Measurements from ENCODE around the gene C17orf78. TPM values are rescaled to one million over a fixed set of nuclear protein-coding genes. Genes with fewer than 3 reads are reported as not detected.

The C17orf78 gene
- total and polyA plus RNA-seq, 2 of the 13 experiments (the other 11 are each of a cell fraction or from before 2014, with no cell fraction given): not detected

DNA sequence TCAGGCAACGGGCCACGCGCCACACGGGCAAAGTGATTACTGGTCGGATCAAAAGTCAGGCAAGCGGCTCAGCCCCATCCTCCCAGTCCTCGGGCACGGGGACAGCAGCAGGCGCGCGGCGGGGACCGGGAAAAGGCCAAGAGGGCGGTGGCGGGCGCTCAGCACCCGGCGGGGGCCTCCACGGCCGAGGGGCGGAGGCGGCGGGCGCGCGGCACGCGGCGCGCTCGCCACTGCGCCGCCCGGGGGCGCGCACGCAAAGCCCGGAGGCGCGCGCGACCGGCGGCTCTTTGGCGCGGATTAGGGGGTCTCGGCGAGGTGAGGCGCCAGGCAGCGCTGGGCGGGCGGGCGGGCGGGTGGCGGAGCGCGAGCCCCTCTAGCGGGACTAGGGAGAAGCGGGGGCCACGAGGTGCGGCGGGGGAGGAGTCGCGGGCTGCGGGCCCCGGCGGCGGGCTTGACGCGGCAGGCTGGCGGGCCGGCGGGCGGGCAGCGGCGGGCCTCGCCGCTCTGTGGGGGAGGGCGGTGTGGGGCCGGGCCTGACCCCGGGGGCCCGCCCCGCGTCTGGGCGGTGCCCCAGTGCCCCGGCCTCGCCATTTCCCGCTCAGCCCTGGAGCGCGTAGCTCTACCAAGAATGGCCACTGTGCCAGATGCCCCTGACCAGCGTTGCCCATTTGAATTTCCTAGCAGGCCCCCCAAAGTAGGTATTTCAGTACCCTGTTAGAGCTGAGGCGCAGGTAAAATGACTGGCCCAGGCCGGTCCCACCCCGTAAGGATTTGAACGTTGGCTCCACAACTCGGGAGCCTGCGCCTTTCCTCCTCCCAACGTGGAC lies 31.1 kb downstream of the C17orf78 start, which contains the start of the genes ACACA and TADA2A (continued):
- TF ChIP-seq RNF2 (conservative IDR thresholded peaks at IDR 0.05; ENCODE audit: low read depth) (no peak; the same call in 1 of the 2 replicates), JUN (CRISPR knock-in tag; IDR thresholded peaks at IDR 0.05) (no peak), ZNF138 (CRISPR knock-in tag; IDR thresholded peaks at IDR 0.05; ENCODE audit: low read depth) (0 out of 2 replicates have a peak, but pooled peaks have one; percentile 74), ZNF253 (CRISPR knock-in tag; IDR thresholded peaks at IDR 0.05; ENCODE audit: borderline replicate concordance) (no peak), ZBTB43 (CRISPR knock-in tag; conservative IDR thresholded peaks at IDR 0.05) (no peak), ZNF530 (CRISPR knock-in tag; IDR thresholded peaks at IDR 0.05; ENCODE audit: low read depth) (no peak), ZFP36L1 (CRISPR knock-in tag; IDR thresholded peaks at IDR 0.05) (no peak), CEBPZ (IDR thresholded peaks at IDR 0.05; ENCODE audit: low read length) (no peak), SP4 (CRISPR knock-in tag; IDR thresholded peaks at IDR 0.05) (no peak), KDM6A (CRISPR knock-in tag; IDR thresholded peaks at IDR 0.05; ENCODE audit: low read depth) (no peak)
- TF ChIP-seq, protein P1, sequence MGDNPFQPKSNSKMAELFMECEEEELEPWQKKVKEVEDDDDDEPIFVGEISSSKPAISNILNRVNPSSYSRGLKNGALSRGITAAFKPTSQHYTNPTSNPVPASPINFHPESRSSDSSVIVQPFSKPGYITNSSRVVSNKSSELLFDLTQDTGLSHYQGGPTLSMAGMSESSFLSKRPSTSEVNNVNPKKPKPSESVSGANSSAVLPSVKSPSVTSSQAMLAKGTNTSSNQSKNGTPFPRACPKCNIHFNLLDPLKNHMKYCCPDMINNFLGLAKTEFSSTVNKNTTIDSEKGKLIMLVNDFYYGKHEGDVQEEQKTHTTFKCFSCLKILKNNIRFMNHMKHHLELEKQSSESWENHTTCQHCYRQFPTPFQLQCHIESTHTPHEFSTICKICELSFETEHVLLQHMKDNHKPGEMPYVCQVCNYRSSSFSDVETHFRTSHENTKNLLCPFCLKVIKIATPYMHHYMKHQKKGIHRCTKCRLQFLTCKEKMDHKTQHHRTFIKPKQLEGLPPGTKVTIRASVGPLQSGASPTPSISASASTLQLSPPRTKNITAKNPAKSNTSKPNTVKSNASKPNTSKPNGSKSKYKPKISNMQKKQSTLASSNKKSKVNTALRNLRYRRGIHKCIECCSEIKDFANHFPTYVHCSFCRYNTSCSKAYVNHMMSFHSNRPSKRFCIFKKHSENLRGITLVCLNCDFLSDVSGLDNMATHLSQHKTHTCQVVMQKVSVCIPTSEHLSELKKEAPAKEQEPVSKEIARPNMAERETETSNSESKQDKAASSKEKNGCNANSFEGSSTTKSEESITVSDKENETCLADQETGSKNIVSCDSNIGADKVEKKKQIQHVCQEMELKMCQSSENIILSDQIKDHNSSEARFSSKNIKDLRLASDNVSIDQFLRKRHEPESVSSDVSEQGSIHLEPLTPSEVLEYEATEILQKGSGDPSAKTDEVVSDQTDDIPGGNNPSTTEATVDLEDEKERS (CRISPR knock-in tag; IDR thresholded peaks at IDR 0.05): no peak
- TF ChIP-seq, protein P2, sequence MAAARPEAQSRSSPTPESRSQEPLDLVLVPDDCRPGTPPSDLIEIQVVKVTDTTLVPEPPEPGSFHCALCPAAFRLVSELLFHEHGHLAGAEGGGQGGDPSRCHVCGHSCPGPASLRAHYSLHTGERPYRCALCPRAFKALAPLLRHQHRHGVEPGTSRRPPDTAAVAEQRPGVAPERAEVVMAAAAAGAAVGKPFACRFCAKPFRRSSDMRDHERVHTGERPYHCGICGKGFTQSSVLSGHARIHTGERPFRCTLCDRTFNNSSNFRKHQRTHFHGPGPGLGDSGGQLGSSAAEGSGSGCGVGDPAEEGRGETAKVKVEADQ (CRISPR knock-in tag; IDR thresholded peaks at IDR 0.05; ENCODE audit: borderline replicate concordance): 0 out of 2 replicates have a peak, but pooled peaks have one; percentile 6
- TF ChIP-seq, protein P3, sequence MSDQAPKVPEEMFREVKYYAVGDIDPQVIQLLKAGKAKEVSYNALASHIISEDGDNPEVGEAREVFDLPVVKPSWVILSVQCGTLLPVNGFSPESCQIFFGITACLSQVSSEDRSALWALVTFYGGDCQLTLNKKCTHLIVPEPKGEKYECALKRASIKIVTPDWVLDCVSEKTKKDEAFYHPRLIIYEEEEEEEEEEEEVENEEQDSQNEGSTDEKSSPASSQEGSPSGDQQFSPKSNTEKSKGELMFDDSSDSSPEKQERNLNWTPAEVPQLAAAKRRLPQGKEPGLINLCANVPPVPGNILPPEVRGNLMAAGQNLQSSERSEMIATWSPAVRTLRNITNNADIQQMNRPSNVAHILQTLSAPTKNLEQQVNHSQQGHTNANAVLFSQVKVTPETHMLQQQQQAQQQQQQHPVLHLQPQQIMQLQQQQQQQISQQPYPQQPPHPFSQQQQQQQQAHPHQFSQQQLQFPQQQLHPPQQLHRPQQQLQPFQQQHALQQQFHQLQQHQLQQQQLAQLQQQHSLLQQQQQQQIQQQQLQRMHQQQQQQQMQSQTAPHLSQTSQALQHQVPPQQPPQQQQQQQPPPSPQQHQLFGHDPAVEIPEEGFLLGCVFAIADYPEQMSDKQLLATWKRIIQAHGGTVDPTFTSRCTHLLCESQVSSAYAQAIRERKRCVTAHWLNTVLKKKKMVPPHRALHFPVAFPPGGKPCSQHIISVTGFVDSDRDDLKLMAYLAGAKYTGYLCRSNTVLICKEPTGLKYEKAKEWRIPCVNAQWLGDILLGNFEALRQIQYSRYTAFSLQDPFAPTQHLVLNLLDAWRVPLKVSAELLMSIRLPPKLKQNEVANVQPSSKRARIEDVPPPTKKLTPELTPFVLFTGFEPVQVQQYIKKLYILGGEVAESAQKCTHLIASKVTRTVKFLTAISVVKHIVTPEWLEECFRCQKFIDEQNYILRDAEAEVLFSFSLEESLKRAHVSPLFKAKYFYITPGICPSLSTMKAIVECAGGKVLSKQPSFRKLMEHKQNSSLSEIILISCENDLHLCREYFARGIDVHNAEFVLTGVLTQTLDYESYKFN (CRISPR knock-in tag; conservative IDR thresholded peaks at IDR 0.05): peak; percentile 28; the same call in 1 of the 2 replicates
